ENCODE measurements around the gene ARL13A.
A peak's percentile ranks its signal among the peaks of the same experiment; 100 is the strongest.
"Not testable (repeated sequence)": the region's sequence is repeated elsewhere in the genome, so short reads cannot be mapped to it uniquely, and the experiment has no call there.

Gene ARL13A

DNA sequence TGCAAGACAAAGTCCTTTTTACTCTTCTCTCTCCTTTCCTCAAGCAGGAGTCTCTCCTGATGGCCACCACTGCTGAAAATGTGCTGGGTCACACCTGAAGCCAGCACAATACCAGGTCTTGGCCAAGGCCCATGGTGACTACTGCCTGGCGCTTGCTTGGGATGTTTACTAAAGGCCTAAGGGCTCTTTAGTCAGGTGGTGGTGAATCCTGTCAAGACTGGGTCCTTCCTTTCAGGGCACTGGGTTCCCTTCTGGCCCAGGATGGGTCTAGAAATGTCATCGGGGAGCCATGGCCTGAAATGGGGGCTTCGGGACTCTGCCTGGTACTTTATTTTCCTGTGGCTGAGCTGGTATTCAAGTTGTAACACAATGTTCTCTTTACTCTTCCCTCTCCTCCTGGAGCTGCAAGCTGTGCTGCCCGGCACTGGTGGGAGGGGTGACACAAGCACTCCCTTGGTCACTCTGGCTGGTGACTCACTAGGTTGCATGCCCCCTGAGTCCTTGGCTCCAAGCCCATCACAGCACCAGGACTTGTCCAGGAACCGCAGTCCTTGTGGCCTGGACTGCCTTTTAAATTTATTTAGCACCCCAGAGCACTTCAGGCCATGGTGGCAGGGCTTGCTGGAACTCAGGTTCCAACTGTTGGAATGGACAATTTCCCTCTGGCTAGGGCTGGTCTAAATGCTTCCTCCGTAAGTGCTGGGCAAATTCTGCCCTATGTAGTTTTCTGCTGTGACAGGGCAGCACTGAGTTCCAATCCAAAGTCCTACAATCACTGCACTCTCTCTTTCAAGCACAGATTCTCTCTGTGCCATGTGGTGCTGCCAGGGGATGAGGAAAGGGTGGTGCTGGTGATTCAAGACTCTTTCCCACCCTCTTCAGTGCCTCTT is 11.3 kb downstream of the ARL13A start:
- H3K27ac ChIP-seq (ENCODE audit: poor library complexity, severe bottlenecking): peak overlapping the region; percentile 49
- H3K9me3 ChIP-seq (ENCODE audit: severe bottlenecking): no peaks in the 10 kb centered on the region
- H3K36me3 ChIP-seq (ENCODE audit: low read depth): no peaks in the 10 kb centered on the region
- H3K27me3 ChIP-seq (ENCODE audit: insufficient read depth, poor library complexity, severe bottlenecking): no peaks in the 10 kb centered on the region
- H3K4me1 ChIP-seq (ENCODE audit: insufficient read depth, poor library complexity, severe bottlenecking): peaks cover 13% of the 10 kb centered on the region
- no peak overlapping the region for H3K4me3 ChIP-seq (ENCODE audit: severe bottlenecking)
- DNase-seq (ENCODE audit: low spot score): no peak
- ATAC-seq (ENCODE audit: low read depth): peak; percentile 61
- TF ChIP-seq, protein P1, sequence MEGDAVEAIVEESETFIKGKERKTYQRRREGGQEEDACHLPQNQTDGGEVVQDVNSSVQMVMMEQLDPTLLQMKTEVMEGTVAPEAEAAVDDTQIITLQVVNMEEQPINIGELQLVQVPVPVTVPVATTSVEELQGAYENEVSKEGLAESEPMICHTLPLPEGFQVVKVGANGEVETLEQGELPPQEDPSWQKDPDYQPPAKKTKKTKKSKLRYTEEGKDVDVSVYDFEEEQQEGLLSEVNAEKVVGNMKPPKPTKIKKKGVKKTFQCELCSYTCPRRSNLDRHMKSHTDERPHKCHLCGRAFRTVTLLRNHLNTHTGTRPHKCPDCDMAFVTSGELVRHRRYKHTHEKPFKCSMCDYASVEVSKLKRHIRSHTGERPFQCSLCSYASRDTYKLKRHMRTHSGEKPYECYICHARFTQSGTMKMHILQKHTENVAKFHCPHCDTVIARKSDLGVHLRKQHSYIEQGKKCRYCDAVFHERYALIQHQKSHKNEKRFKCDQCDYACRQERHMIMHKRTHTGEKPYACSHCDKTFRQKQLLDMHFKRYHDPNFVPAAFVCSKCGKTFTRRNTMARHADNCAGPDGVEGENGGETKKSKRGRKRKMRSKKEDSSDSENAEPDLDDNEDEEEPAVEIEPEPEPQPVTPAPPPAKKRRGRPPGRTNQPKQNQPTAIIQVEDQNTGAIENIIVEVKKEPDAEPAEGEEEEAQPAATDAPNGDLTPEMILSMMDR (IDR thresholded peaks at IDR 0.05; ENCODE audit: poor library complexity, severe bottlenecking): no peak

DNA sequence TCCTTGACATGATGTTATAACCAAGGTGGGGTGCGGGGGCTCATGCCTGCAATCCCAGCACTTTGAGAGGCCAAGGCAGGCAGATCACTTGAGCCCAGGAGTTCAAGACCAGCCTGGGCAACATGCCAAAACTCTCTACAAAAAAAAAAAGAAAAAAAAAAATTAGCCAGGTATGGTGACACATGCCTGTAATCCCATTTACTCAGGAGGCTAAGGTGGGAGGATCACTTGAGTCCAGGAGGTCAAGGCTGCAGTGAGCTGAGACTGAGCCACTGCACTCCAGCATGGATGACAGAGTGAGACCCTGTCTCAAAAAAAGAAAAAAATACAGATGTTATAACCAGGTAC is 12.0 kb downstream of the ARL13A start:
- not testable (repeated sequence) for H3K36me3 ChIP-seq (ENCODE audit: low read depth); H3K27me3 ChIP-seq (ENCODE audit: insufficient read depth, poor library complexity, severe bottlenecking); H3K9me3 ChIP-seq (ENCODE audit: severe bottlenecking); ATAC-seq (ENCODE audit: low read depth); H3K4me3 ChIP-seq (ENCODE audit: severe bottlenecking); DNase-seq (ENCODE audit: low spot score)
- Histone ChIP-seq H3K27ac (ENCODE audit: poor library complexity, severe bottlenecking) (peak overlapping the region; percentile 49), H3K4me1 (ENCODE audit: insufficient read depth, poor library complexity, severe bottlenecking) (peaks cover 13% of the 10 kb centered on the region)

DNA sequence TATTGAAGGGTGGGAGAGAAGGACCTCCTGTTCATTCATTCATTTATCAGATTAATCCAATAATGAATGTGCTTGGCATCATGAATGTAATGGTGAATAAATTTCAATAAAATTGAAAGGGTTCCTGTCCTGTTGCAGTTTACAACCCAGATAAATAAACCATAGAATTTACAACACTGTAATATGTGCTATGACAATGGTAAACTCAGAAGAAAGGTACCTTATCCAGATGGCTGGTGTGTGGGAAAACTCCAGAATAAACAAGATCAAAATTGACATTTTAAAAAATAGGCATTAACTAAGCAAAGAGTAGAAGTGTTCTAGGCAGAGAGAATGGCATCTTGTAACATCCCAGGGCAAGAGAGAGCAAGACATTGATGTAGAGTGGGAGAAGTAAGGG is 15.3 kb downstream of the ARL13A start:
- H3K4me3 ChIP-seq (ENCODE audit: severe bottlenecking): no peak overlapping the region
- H3K27me3 ChIP-seq (ENCODE audit: insufficient read depth, poor library complexity, severe bottlenecking): no peaks in the 10 kb centered on the region
- H3K27ac ChIP-seq (ENCODE audit: poor library complexity, severe bottlenecking): no peak overlapping the region
- H3K36me3 ChIP-seq (ENCODE audit: low read depth): no peaks in the 10 kb centered on the region
- peaks cover 13% of the 10 kb centered on the region for H3K4me1 ChIP-seq (ENCODE audit: insufficient read depth, poor library complexity, severe bottlenecking)
- no peaks in the 10 kb centered on the region for H3K9me3 ChIP-seq (ENCODE audit: severe bottlenecking)
- TF ChIP-seq, protein P1 (IDR thresholded peaks at IDR 0.05; ENCODE audit: poor library complexity, severe bottlenecking): no peak
- DNase-seq (ENCODE audit: low spot score): no peak
- ATAC-seq (ENCODE audit: low read depth): no peak

DNA sequence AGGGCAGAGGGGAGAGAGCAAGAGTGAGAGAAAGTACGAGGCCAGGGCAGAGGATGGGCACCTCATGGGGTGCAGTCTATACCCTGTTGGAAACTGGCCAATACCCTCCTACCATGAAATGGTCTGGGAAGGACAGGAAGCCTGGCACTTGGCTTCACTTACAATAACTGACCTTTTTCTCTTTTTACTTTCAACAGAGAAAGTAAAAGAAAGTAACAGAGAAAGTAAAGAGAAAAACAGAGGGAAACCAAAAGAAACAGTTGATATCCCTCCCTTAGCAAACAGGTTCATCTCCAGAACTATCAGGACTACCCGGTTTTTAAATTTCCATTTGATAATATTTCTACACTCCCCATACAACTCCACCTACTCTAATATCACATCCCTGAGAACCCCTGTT is 20.6 kb downstream of the ARL13A start:
- no peak for DNase-seq (ENCODE audit: low spot score)
- H3K4me1 ChIP-seq (ENCODE audit: insufficient read depth, poor library complexity, severe bottlenecking): peaks cover 15% of the 10 kb centered on the region
- no peak overlapping the region for H3K4me3 ChIP-seq (ENCODE audit: severe bottlenecking)
- no peak for ATAC-seq (ENCODE audit: low read depth)
- no peaks in the 10 kb centered on the region for H3K36me3 ChIP-seq (ENCODE audit: low read depth)
- H3K27ac ChIP-seq (ENCODE audit: poor library complexity, severe bottlenecking): no peak overlapping the region
- H3K9me3 ChIP-seq (ENCODE audit: severe bottlenecking): no peaks in the 10 kb centered on the region
- no peaks in the 10 kb centered on the region for H3K27me3 ChIP-seq (ENCODE audit: insufficient read depth, poor library complexity, severe bottlenecking)
- TF ChIP-seq, protein P1 (IDR thresholded peaks at IDR 0.05; ENCODE audit: poor library complexity, severe bottlenecking): no peak

DNA sequence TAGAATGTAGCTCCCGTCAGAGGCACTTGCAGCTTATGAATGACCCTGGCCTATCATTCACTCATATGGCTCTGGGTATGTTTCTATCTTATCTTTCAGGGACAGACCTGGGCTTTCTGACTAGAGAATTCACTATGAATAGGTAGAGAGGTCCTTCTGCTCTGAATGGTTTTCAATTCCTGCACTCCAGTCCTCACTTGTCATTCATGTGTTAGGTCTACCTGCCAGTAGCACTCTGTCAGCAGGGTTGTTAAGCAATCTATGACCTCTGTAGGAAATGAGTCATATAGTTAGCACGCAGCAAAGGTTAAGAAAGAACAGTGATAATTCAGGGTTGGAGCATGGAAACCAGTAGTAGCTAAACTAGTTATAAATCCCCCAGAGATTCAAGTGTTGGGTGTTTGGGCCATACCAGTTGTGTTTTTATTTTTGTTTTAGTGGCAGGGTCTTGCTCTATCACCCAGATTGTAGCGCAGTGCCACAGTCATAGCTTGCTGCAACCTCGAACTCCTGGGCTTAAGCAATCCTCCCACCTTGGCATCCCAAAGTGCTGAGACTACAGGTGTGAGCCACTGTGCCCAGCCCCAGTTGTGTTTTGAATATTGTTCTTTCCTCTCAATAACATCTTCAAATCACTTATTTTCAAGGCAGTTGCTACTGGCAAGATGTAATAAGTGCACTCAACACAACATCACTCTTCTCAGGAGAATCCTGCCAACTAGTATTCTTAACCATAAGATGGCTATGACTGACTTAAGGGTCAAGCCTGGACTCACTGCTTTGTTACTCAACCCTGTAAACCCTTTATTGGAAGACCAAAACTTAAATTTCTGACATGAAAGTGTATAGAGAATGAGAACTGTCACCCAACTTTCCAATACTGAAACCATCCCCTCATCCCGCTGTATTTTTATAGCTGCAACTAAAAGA is 25.1 kb downstream of the ARL13A start:
- Histone ChIP-seq H3K36me3 (ENCODE audit: low read depth) (no peaks in the 10 kb centered on the region), H3K4me3 (ENCODE audit: severe bottlenecking) (no peak overlapping the region), H3K9me3 (ENCODE audit: severe bottlenecking) (no peaks in the 10 kb centered on the region), H3K27me3 (ENCODE audit: insufficient read depth, poor library complexity, severe bottlenecking) (no peaks in the 10 kb centered on the region), H3K27ac (ENCODE audit: poor library complexity, severe bottlenecking) (peak overlapping the region; percentile 80), H3K4me1 (ENCODE audit: insufficient read depth, poor library complexity, severe bottlenecking) (peaks cover 20% of the 10 kb centered on the region)
- ATAC-seq (ENCODE audit: low read depth): peak; percentile 93
- TF ChIP-seq, protein P1 (IDR thresholded peaks at IDR 0.05; ENCODE audit: poor library complexity, severe bottlenecking): no peak
- DNase-seq (ENCODE audit: low spot score): no peak
